Esophagus squamous epithelium (tissue), 4 donors: ENCODE results near the gene LRP11.
"Not testable (repeated sequence)": the region's sequence is repeated elsewhere in the genome, so short reads cannot be mapped to it uniquely, and the experiment has no call there.

Experiments
- CTCF ChIP-seq, 6 experiments: fragments of 450-650 bp in 4 of 6; fragments of 200-600 bp in 2 of 6; sonication (generic) in 2 of 6; IDR thresholded peaks; one replicate each; pipeline ENCODE4 v1.5.1; 2016 to 2019; ENCODE audit warnings: antibody characterized with exemption in 6 of 6, mild to moderate bottlenecking in 4 of 6, moderate library complexity in 4 of 6
- POLR2A ChIP-seq, 4 donors: fragments of 450-650 bp; IDR thresholded peaks; one replicate each; pipeline ENCODE4 v1.6.1; 2017; ENCODE audit warnings: antibody characterized with exemption in 4 of 4, mild to moderate bottlenecking in 4 of 4, moderate library complexity in 3 of 4

GRCh38 chr6:149844036-149844435, 20.1 kb downstream of the LRP11 start:
- TF ChIP-seq CTCF, POLR2A (IDR thresholded peaks at IDR 0.05): not testable (repeated sequence)
